ENCODE results near the gene WNT5A.
"Not testable (repeated sequence)": the region's sequence is repeated elsewhere in the genome, so short reads cannot be mapped to it uniquely, and the experiment has no call there.

Gene WNT5A

DNA sequence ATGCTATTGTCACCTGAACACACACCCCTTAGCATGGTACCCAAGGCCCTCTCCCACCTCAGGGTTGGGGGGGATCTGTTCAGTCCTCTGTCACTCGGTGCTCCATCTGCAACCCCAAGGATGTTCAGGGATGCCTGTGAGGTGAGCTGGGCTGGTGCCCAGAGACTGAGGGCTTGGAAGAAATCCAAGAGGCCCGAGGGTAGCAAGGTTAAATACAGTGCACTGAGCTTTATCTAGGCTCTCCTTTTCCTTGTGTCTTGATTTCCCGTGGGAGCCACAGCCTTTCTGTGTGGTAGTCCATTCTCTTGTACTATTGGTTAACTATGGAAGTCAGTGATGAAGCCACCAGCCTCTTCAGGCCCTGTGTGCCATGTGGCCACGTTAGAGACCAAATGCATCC is 18.7 kb upstream of the WNT5A start:
- no peak for DNase-seq (ENCODE audit: low read depth in 2 of 2)

DNA sequence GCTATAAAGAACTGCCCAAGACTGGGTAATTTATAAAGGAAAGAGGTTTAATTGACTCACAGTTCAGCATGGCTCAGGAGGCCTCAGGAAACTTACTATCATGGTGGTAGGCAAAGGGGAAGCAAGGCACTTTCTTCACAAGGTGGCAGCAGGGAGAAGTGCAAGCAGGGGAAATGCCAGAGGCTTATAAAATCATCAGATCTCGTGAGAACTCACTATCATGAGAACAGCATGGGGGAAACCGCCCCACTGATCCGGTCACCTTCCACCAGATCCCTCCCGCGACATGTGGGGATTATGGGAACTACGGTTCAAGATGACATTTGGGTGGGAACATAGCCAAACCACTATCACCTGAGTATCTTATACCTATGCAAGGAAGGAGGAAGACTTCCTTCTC is 18.0 kb upstream of the WNT5A start:
- DNase-seq (ENCODE audit: low read depth in 2 of 2): not testable (repeated sequence)

DNA sequence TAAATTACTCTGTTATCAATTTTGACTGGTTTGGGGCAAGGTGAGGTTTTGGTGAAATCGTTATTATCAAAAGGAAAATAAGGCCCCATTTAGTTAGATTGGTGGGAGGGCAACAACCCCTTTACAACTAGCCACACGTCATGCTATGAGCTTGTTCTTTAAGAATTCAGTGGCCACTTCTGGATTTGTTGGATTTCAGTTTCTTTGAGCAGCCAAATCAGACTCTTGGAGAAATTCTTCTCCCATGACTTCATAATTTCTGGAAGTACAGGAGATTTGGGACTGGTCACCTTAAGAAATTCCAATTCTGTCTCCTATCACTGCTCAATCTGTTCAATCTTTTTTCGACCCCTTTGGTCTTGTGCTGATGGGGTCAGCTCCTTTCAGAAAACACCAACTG is 14.8 kb upstream of the WNT5A start:
- no peak for DNase-seq (ENCODE audit: low read depth in 2 of 2)

DNA sequence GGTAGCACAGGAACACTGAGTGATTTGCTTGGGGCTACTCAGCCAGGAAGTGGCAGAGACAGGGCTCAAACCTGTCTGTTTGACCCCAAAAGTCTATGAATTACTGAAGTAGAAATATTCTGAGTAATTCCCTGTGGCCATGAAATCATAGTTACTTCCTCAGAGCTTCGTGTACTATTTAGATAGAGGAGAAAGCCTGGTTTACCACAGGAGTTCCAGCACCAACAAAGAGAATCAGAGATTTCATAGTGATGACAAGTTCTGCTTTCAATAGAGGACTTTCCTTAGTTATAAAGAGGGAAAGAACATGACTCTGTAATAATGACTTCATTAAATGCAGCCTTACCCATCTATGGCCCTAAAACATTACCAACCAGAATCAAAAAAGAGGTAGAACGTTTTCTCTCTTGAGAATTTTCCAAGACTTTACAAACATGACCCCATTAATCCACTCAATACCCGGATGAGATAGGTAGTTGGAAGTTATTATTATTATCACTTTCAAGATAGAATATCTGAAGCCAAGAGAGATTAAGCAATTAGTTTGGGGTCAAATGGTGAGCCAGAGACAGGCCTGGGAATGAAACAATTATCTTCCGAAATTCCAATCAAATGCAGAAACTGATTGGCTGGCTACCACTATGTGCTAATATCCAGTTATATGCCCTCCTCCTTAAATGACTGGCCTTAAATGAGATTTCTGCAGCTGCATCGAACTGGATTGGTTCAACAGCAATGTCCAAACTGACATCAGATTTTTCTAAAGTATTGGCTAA is 13.6 kb upstream of the WNT5A start:
- no peak for DNase-seq (ENCODE audit: low read depth in 2 of 2)

DNA sequence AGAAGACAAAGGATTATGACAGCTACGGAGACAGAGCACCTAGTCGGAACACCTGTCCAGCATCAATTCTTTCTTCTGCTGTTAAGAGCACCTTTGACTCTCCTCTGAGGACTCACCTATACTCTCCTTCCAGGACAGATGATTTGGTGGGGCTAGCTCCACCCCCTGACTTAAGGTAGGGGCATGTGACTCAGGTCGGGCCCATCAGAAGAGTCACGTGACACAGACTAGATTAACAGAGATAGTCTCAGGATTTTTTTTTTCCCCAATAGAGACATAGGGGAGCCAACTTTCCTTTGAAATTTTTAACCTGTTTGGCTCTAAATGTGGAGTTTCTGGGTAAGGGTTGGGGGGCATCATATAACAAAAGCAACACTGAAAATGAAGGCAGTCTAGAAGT is 11.4 kb upstream of the WNT5A start:
- no peak for DNase-seq (ENCODE audit: low read depth in 2 of 2)

DNA sequence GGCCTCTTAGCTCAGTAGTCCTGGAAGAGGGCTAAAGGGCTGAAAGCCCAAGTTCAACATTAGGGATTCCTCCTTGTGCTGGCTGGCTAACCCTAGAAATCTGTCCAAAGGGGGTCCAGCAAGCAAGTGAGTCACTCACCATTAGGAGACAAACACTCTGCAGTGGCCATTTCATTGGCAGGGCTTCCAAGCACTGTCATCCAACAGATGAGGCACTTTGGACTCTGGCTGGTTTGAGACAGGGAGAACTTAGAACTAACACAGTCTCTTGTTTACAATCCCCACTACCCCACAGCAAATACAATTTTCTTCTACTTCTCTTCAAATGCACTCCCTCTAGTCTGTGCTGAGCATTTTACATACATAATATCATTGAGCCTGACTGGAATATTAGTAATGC is 10.1 kb upstream of the WNT5A start:
- no peak for DNase-seq (ENCODE audit: low read depth in 2 of 2)

DNA sequence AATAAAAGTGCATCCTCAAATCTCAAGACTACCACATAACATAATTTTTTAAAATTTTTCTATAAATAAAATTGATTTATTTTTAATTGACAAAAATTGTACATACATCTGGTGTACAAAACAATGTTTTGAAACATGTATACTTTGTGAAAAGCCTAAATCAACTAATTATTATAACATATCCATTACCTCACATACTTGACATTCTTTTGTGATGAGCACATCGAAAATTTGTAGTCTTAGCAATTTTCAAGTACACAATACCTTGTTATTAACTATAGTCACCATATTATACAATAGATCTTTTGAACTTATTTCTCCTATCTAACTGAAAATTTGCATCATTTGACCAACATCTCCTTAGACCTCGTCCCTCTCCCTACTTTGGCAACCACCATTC is 7.9 kb upstream of the WNT5A start:
- DNase-seq (ENCODE audit: low read depth in 2 of 2): no peak

DNA sequence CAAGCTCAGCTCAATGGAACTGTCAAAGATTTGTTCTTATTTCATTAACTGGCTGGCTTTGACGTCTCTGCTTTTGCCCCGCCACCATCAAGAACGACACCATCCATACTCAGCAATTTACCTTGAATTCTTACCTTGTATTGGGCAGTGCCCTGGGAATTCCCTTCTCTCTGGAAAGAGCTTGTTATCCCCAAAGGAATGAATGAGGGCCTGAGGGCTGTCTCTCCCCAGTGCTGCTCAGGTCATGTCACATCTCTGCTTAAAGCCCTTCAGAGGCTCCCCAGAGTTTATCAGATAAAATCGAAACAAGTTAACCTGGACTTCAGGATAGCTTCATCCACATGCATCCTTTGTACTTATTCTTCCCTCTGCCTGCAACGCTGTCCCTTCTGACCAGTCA is 5.9 kb upstream of the WNT5A start:
- DNase-seq (ENCODE audit: low read depth in 2 of 2): no peak

DNA sequence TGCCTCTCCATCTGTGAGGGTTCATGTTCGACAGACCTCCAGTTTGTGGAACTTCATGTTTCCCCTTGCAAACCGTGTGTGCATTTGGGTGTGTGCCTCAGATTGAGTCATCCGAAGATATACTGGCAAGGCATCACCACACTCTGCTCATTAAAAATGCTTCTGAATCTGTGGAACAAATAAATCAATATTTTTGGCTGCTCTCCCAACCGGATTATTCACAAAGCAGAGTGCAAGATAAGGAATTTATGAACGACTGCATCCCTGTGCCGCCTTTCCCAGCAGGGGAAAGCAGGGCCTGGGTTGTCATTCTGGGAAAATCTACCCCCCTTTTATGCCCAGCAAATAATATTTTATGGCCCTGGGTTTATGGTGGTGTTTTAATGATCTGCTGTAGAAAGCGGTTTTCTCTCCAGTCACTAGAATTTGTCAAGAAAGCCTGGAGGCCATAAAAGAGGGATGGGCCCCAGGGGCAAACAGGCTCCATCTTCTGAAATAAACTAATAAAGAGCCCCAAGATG is 4.2 kb upstream of the WNT5A start:
- peak; percentile 99 for DNase-seq (ENCODE audit: low read depth in 2 of 2)

DNA sequence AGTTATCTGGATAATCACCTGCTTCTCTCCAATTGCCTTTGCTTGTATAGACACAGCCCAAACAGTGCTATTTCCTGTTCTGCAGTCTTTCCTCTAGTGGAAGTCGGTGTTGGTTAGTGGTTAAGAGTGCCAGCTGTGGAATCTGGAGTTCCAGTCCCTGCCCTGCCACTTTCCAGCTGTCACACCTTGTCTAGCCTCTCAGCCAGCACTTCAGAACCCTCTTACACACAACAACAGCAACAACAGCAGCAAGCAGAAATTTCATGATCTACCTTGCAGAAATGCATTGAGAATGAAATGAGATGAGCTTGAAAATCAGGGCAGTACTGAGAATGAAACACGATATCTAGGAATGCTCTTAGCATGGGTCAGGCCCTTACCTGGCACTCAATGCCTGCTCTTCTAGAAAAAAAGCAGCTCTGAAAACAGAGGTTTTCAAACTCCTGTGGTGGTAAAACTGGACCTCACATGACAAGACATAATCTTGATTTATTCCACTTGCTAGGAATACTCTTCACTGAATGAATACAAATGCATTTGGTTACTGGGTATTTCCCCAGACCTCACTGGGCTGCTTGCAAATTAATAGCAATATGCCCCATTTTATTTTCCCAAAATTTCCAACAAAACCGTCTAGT is 3.3 kb upstream of the WNT5A start:
- no peak for DNase-seq (ENCODE audit: low read depth in 2 of 2)

DNA sequence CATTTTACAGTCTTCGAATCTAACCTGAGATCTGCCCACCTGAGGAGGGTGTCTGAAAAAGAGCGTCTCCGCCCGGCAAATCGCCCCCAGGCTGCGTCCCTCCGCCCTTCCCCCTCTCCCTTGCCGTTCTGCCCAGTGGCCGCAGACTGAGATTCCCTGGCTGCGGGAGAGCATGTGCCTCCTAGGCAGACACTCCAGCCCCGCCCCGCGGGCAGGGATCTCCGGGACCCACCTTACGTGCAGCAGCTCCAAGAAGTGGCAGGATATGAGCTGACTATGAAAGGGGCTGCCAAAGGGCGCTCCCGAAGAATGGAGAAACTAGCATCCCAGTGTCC is 2.7 kb upstream of the WNT5A start:
- no peak for DNase-seq (ENCODE audit: low read depth in 2 of 2)

DNA sequence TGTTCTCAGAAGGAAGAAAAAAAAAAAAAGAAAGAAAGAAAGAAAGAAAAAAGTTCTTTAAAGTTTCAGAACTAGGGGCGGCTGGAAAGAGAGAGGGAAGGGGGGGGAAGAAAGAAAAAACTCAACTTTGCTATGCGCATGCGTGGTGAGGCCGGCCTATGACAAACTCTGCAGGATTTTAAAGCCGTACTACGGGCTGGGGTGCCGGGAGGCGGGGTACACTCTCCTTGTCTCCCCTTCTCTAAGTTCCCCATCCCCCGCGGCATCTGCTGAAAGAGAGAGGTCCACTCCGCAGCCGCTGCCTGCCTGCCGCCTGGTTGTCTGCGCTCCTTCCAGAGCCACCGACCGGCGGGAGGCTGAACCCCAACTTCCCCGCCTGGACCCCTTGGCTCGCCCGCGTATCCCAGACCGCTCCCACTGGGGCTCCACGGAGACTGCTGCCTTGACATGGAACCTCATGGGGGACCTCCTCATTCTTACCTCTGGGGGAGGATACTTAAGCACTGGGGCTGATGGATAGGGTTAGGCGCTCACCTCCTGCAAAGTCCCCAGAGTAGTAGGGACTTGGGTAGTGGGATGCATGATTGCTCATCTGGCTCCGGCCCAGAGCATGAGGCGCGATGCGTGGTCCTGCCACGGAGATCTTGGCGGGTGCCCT is 1.4 kb upstream of the WNT5A start:
- DNase-seq (ENCODE audit: low read depth in 2 of 2): peak; percentile 85 to 87

DNA sequence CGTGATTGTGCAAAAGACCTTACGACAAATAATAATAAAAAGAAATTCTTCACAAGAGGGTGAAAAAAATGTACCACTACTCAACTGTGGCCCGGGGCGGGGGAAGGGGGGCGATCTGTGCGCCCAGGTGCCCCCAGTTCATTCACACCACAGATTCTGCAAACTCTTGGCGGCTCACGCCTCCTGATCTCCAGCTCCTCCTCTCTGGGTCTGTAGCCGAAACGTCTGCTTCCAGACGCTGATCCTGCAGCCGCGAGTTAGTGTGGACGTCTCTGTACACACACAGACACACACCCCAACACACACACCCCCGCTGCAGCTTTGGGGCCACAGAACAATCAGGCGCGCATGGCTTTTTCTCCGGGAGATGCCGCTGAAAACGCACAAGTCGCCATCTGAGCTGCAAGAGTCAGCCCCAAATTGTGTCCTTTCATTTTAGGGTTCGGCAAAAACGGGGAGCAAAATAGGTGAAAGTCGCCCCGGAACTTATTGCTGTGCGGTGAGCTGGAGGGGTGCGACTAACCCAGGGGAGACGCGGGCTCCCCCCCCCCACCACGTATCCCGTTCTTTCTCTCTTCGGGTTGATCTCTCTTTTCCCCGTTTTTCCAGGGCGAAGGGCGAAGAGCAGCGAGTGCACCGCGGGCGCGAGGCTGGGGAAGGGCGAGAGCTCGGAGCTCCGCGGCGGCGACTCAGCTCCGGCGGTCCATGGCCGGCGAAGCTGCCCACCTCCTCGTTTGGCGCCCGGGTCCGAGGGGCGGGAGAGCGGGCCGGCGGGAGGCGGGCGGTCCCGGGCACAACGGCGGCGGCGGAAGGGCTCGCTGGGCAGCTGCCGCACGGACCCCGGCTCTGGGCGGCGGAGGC is 505 bp upstream of the WNT5A start:
- no peak for DNase-seq (ENCODE audit: low read depth in 2 of 2)

DNA sequence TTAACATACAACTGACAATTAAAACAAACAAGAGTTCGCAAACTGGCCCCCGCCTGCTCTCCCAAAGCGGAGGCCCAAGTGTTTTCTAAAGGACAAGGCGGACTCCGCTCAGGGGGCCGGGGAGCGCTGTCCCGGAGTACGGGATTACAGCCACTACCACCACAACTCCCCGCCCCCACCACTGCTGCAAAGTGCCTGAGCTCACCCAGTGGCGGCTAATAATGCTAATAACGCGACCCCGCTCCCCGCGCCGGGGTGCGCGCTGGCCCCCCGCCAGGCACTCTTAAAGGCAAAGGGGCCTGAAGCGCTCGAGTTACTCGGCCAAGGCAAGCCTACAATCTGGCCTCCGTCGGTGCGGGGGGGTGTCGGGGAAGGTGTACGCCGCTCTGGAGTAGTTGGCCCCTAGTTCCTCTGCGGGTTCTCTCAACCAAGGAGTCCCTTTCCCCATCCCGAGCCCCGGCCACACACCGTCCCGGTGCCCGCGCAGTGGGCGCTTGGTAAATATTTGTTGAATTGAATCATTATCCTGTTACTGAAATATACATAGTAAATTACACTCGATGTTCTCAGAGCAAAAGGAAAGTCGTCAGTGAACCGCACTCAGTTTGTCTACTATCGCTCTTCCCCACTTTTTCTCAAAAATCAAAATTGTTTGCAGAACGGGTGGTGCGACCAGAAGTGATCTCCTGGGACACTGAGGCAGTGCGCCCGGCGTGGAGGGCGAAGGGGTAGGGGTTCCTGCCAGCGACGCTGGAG is 827 bp downstream of the WNT5A start:
- DNase-seq (ENCODE audit: low read depth in 2 of 2): peak; percentile 69 to 75

DNA sequence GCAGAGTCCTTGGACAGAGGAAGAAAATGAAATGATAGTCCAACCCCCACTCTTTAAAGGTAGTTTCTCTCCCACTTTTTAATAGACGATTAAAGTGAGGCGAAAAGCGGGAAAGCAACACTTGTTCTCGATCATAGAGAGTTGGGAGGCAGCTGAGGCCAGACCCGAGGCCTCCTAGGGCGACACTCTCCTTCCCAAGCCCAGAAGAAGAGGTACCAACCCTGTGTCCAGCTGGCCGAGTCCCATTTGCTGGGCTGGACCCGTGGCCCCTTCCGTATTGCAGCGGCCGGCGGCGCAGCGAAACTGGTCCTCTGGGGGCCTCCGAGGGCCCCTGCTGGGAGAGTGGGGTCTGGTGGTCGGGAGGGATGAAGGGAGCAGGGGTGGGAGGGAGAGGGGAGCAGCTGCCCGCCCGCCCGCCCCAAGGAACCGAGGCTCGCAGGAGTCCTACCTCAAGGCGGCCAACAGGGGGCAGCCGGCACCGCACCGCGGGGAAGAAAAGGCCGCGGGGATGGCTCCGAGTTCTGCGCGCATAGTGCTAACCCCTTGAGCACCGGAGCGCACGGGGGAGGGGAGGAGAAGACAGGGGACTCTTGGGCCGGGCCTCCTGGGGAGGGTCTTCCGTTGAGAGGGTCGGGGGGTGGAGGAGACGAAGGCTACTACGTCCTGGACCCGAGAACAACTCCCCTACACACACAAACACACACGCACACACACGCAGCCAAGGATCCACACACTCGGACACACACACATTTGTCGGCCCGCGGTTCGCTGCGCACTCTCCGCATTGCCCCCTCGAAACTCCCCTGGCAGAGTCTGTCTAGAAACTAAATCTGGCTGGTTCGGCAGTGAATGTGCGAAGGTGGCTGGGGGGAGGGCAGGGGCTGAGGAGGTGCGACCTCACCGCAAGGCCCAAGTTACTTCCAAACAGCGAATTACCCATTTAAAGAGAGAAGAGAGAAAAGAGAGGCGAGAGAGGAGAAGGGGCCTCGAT is 2.0 kb downstream of the WNT5A start:
- peak; percentile 83 for DNase-seq (ENCODE audit: low read depth in 2 of 2)

DNA sequence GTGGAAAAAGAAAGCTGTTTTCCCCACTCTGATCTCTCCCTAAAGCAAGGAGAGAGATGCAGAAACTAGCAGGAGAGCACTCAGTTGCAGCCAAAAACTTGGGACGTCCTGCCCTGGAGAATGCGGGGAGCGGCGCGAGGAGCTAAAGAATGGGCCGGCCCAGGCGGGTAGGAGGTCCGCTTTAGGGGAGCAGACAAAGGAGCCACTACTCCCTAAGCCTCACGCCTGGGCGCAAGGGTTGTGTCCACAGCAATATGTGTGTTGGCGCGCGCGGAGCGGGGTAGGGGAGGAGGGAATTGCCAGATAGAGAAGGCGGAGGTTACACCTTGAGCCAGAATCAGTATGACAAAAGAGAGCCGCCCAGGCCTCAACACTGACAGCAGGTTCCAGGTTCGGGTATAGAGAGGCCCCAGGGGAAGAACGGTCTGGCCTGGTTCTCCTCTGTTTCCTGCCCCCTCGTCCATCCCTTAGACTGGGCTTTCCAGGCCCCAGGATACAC is 2.9 kb downstream of the WNT5A start:
- DNase-seq (ENCODE audit: low read depth in 2 of 2): no peak

DNA sequence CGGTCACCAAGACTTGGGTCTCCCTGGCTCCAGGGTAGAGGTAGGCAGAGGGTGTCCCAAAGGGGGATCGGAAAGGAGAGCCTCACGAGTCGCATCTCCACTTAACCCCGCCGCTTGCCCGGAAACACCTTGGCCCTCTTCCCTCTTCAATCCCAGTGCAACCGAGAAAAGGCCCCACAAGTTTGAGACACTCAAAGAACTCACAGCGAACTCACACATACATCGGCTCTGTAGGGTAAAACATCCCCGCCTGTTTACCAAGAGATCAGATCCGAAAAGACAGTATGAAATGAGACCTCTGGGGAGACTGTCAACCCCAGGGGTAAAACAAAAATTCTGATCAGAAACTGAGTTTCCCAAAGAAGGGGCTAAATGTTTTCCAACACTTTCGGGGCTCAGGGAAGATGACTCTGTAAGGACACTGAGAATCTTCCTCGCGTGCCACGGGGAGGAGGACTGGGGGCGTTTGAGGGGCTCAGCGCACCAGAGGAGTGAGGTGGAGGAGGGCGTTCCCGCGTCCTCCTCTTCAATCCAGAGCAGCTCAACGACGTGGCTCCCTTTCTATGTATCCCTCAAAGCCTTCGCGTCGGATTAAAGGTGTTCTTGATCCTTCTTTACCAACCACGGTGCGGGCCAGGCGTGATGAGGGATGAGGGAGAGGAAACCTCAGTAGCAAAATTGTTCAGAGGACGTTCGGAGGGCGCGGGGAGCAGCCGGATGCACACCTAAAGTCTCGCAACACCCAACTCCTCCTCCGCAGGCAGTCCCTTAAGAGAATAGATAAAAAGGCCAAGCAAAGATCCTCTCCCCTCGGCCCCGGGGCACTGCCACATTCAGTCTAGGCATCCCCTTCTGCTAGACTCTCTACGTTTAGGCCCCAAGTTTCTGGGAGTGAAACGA is 3.7 kb downstream of the WNT5A start:
- DNase-seq (ENCODE audit: low read depth in 2 of 2): no peak

DNA sequence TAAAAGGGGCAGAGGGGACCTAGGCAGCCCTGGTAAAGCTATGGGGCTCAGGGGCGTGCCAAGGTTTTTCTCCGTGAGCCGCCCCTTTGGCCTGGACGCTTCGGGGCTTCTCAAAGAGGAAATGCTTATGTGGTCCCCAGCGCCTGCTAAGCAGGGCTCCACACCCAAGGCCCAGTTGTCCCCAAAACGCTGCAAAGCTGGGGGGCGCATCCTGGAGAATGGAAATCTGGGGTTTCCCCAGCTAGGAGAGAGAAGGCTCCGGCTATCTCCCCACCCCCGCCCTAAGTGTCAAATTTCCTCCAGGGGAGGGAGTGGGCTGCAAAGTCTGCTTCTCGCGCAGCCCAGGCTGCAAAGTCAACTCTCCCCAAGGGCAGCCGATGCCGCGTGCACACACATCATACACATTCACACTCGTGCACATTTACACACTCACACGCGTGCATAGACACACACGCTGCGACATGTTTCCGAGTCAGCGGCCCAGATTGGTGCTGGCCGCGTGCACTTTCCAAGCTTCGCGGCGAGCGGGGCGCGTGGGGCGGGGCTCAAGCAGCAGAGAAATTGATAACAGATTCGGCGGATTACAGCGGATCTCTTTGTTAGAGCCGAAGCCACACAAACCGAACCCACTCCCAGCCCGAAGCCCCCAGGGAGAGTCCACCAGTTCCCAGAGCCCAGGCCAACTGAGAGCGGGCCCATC is 4.5 kb downstream of the WNT5A start:
- peak; percentile 63 to 65 for DNase-seq (ENCODE audit: low read depth in 2 of 2)
